ENCODE measurements around the gene SMCP.

GRCh38 chr1:152871731-152872126 is 6.4 kb upstream of the SMCP start:
- TF ChIP-seq CTCF (IDR thresholded peaks at IDR 0.05; ENCODE audit: insufficient read depth, low read depth, low read length), result no peak
- TF ChIP-seq EZH2 (IDR thresholded peaks at IDR 0.05; ENCODE audit: insufficient read depth, low read length), result no peak

Data from astrocyte (in vitro differentiated cells and primary cell).